ENCODE data around the gene ZNF808.
"Not testable (repeated sequence)": the region's sequence is repeated elsewhere in the genome, so short reads cannot be mapped to it uniquely, and the experiment has no call there.

- not testable (repeated sequence) for TF ChIP-seq CTCF (IDR thresholded peaks at IDR 0.05; ENCODE audit: poor library complexity); EZH2 (IDR thresholded peaks at IDR 0.05; ENCODE audit: borderline replicate concordance)
Measured at GRCh38 chr19:52593441-52593840, 66.0 kb downstream of the ZNF808 start.

Data from hepatocyte (in vitro differentiated cells).